SK-N-SH (cell line): ENCODE measurements around the gene ZMIZ1.

ENCODE experiments used
- TF ChIP-seq, protein P1 (sequence below): fragments of 200-600 bp; sonication (generic); IDR thresholded peaks from 2 replicates; pipeline ENCODE4 v1.6.1; 2017; ENCODE audit warnings: antibody characterized with exemption, mild to moderate bottlenecking, moderate library complexity
- TF ChIP-seq, protein P2 (sequence below): IDR thresholded peaks from 2 replicates; pipeline ENCODE4; 2012

DNA sequence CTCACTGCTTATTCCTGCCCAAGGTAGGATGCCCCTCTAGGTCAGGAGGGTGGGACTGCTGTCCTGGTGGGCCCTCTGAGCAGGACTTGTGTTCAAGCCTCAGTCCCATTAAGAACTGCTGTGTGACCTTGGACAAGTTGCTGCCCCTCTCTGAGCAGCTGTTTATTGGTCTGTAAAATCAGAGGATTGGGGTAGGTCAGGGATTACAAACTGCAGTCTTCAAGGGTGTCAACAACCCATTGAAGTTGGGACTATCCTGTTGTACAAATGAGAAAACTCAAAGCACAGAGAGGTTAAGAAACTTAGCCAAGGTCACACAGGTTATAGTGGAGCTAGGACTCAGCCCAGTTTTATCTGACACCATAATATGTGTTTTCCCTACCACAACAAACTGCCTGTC is 55.3 kb downstream of the ZMIZ1 start:
- TF ChIP-seq, protein P1, sequence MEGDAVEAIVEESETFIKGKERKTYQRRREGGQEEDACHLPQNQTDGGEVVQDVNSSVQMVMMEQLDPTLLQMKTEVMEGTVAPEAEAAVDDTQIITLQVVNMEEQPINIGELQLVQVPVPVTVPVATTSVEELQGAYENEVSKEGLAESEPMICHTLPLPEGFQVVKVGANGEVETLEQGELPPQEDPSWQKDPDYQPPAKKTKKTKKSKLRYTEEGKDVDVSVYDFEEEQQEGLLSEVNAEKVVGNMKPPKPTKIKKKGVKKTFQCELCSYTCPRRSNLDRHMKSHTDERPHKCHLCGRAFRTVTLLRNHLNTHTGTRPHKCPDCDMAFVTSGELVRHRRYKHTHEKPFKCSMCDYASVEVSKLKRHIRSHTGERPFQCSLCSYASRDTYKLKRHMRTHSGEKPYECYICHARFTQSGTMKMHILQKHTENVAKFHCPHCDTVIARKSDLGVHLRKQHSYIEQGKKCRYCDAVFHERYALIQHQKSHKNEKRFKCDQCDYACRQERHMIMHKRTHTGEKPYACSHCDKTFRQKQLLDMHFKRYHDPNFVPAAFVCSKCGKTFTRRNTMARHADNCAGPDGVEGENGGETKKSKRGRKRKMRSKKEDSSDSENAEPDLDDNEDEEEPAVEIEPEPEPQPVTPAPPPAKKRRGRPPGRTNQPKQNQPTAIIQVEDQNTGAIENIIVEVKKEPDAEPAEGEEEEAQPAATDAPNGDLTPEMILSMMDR: no peak
- TF ChIP-seq, protein P2, sequence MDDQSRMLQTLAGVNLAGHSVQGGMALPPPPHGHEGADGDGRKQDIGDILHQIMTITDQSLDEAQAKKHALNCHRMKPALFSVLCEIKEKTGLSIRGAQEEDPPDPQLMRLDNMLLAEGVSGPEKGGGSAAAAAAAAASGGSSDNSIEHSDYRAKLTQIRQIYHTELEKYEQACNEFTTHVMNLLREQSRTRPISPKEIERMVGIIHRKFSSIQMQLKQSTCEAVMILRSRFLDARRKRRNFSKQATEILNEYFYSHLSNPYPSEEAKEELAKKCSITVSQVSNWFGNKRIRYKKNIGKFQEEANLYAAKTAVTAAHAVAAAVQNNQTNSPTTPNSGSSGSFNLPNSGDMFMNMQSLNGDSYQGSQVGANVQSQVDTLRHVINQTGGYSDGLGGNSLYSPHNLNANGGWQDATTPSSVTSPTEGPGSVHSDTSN: no peak
